ENCODE results near the gene C10orf53.

C10orf53 gene

GRCh38 chr10:49663596-49663995, 15.9 kb upstream of the C10orf53 start:
- Histone ChIP-seq H3K36me3 (ENCODE audit: low read depth) (no peaks in the 10 kb centered on the region), H3K4me3 (ENCODE audit: severe bottlenecking) (no peak overlapping the region), H3K27ac (ENCODE audit: poor library complexity, severe bottlenecking) (no peak overlapping the region), H3K9me3 (ENCODE audit: severe bottlenecking) (no peaks in the 10 kb centered on the region), H3K27me3 (ENCODE audit: insufficient read depth, poor library complexity, severe bottlenecking) (no peaks in the 10 kb centered on the region), H3K4me1 (ENCODE audit: insufficient read depth, poor library complexity, severe bottlenecking) (no peaks in the 10 kb centered on the region)
- ATAC-seq (ENCODE audit: low read depth) (no peak), DNase-seq (ENCODE audit: low spot score) (no peak)
- no peak for TF ChIP-seq CTCF (IDR thresholded peaks at IDR 0.05; ENCODE audit: poor library complexity, severe bottlenecking)

- no peak for TF ChIP-seq CTCF (IDR thresholded peaks at IDR 0.05; ENCODE audit: poor library complexity, severe bottlenecking)
- Histone ChIP-seq H3K27ac (ENCODE audit: poor library complexity, severe bottlenecking) (no peak overlapping the region), H3K4me1 (ENCODE audit: insufficient read depth, poor library complexity, severe bottlenecking) (no peaks in the 10 kb centered on the region), H3K9me3 (ENCODE audit: severe bottlenecking) (no peaks in the 10 kb centered on the region), H3K36me3 (ENCODE audit: low read depth) (no peaks in the 10 kb centered on the region), H3K27me3 (ENCODE audit: insufficient read depth, poor library complexity, severe bottlenecking) (no peaks in the 10 kb centered on the region), H3K4me3 (ENCODE audit: severe bottlenecking) (no peak overlapping the region)
- ATAC-seq (ENCODE audit: low read depth) (no peak), DNase-seq (ENCODE audit: low spot score) (no peak)
These were observed 15.2 kb upstream of the C10orf53 start for GRCh38 chr10:49664006-49664841.

- no peak for ATAC-seq (ENCODE audit: low read depth)
- Histone ChIP-seq H3K4me1 (ENCODE audit: insufficient read depth, poor library complexity, severe bottlenecking) (no peaks in the 10 kb centered on the region), H3K4me3 (ENCODE audit: severe bottlenecking) (no peak overlapping the region), H3K36me3 (ENCODE audit: low read depth) (no peaks in the 10 kb centered on the region), H3K27ac (ENCODE audit: poor library complexity, severe bottlenecking) (no peak overlapping the region), H3K27me3 (ENCODE audit: insufficient read depth, poor library complexity, severe bottlenecking) (no peaks in the 10 kb centered on the region), H3K9me3 (ENCODE audit: severe bottlenecking) (no peaks in the 10 kb centered on the region)
- TF ChIP-seq CTCF (IDR thresholded peaks at IDR 0.05; ENCODE audit: poor library complexity, severe bottlenecking): no peak
- no peak for DNase-seq (ENCODE audit: low spot score)
These were observed 14.6 kb upstream of the C10orf53 start for GRCh38 chr10:49664842-49665355.

GRCh38 chr10:49666054-49666615, 13.3 kb upstream of the C10orf53 start:
- no peaks in the 10 kb centered on the region for H3K4me1 ChIP-seq (ENCODE audit: insufficient read depth, poor library complexity, severe bottlenecking)
- no peak for TF ChIP-seq CTCF (IDR thresholded peaks at IDR 0.05; ENCODE audit: poor library complexity, severe bottlenecking)
- peaks cover 1% of the 10 kb centered on the region for H3K27me3 ChIP-seq (ENCODE audit: insufficient read depth, poor library complexity, severe bottlenecking)
- DNase-seq (ENCODE audit: low spot score): no peak
- H3K36me3 ChIP-seq (ENCODE audit: low read depth): no peaks in the 10 kb centered on the region
- no peaks in the 10 kb centered on the region for H3K9me3 ChIP-seq (ENCODE audit: severe bottlenecking)
- ATAC-seq (ENCODE audit: low read depth): no peak
- no peak overlapping the region for H3K4me3 ChIP-seq (ENCODE audit: severe bottlenecking)
- H3K27ac ChIP-seq (ENCODE audit: poor library complexity, severe bottlenecking): no peak overlapping the region

- Histone ChIP-seq H3K9me3 (ENCODE audit: severe bottlenecking) (no peaks in the 10 kb centered on the region), H3K27me3 (ENCODE audit: insufficient read depth, poor library complexity, severe bottlenecking) (peaks cover 6% of the 10 kb centered on the region), H3K27ac (ENCODE audit: poor library complexity, severe bottlenecking) (no peak overlapping the region), H3K4me1 (ENCODE audit: insufficient read depth, poor library complexity, severe bottlenecking) (no peaks in the 10 kb centered on the region), H3K4me3 (ENCODE audit: severe bottlenecking) (no peak overlapping the region), H3K36me3 (ENCODE audit: low read depth) (no peaks in the 10 kb centered on the region)
- DNase-seq (ENCODE audit: low spot score) (no peak), ATAC-seq (ENCODE audit: low read depth) (no peak)
- TF ChIP-seq CTCF (IDR thresholded peaks at IDR 0.05; ENCODE audit: poor library complexity, severe bottlenecking): no peak
These were observed 12.8 kb upstream of the C10orf53 start for GRCh38 chr10:49666685-49667084.
